ENCODE data around the gene SMG6.

Gene SMG6

GRCh38 chr17:2051933-2052559 lies 251.5 kb downstream of the SMG6 start (continued):
- TF ChIP-seq ARNTL (CRISPR knock-in tag; IDR thresholded peaks at IDR 0.05; ENCODE audit: borderline replicate concordance, low read depth) (no peak), BACH2 (CRISPR knock-in tag; IDR thresholded peaks at IDR 0.05; ENCODE audit: borderline replicate concordance) (no peak), ZFP30 (CRISPR knock-in tag; IDR thresholded peaks at IDR 0.05) (no peak), ZNF70 (CRISPR knock-in tag; IDR thresholded peaks at IDR 0.05) (no peak), ESRRG (CRISPR knock-in tag; IDR thresholded peaks at IDR 0.05) (no peak), ZNF565 (CRISPR knock-in tag; conservative IDR thresholded peaks at IDR 0.05; ENCODE audit: low read depth) (no peak)

- TF ChIP-seq BACH2 (CRISPR knock-in tag; IDR thresholded peaks at IDR 0.05; ENCODE audit: borderline replicate concordance) (no peak), ESRRG (CRISPR knock-in tag; IDR thresholded peaks at IDR 0.05) (no peak), ZC3H10 (CRISPR knock-in tag; IDR thresholded peaks at IDR 0.05) (no peak), OSR1 (CRISPR knock-in tag; IDR thresholded peaks at IDR 0.05) (no peak)
- TF ChIP-seq, protein P1, sequence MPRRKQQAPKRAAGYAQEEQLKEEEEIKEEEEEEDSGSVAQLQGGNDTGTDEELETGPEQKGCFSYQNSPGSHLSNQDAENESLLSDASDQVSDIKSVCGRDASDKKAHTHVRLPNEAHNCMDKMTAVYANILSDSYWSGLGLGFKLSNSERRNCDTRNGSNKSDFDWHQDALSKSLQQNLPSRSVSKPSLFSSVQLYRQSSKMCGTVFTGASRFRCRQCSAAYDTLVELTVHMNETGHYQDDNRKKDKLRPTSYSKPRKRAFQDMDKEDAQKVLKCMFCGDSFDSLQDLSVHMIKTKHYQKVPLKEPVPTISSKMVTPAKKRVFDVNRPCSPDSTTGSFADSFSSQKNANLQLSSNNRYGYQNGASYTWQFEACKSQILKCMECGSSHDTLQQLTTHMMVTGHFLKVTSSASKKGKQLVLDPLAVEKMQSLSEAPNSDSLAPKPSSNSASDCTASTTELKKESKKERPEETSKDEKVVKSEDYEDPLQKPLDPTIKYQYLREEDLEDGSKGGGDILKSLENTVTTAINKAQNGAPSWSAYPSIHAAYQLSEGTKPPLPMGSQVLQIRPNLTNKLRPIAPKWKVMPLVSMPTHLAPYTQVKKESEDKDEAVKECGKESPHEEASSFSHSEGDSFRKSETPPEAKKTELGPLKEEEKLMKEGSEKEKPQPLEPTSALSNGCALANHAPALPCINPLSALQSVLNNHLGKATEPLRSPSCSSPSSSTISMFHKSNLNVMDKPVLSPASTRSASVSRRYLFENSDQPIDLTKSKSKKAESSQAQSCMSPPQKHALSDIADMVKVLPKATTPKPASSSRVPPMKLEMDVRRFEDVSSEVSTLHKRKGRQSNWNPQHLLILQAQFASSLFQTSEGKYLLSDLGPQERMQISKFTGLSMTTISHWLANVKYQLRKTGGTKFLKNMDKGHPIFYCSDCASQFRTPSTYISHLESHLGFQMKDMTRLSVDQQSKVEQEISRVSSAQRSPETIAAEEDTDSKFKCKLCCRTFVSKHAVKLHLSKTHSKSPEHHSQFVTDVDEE (CRISPR knock-in tag; IDR thresholded peaks at IDR 0.05): no peak
- TF ChIP-seq, protein P2, sequence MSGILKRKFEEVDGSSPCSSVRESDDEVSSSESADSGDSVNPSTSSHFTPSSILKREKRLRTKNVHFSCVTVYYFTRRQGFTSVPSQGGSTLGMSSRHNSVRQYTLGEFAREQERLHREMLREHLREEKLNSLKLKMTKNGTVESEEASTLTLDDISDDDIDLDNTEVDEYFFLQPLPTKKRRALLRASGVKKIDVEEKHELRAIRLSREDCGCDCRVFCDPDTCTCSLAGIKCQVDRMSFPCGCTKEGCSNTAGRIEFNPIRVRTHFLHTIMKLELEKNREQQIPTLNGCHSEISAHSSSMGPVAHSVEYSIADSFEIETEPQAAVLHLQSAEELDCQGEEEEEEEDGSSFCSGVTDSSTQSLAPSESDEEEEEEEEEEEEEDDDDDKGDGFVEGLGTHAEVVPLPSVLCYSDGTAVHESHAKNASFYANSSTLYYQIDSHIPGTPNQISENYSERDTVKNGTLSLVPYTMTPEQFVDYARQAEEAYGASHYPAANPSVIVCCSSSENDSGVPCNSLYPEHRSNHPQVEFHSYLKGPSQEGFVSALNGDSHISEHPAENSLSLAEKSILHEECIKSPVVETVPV (CRISPR knock-in tag; IDR thresholded peaks at IDR 0.05): no peak
- no peak for ATAC-seq
These were observed 252.3 kb downstream of the SMG6 start for GRCh38 chr17:2051061-2051932.

DNA sequence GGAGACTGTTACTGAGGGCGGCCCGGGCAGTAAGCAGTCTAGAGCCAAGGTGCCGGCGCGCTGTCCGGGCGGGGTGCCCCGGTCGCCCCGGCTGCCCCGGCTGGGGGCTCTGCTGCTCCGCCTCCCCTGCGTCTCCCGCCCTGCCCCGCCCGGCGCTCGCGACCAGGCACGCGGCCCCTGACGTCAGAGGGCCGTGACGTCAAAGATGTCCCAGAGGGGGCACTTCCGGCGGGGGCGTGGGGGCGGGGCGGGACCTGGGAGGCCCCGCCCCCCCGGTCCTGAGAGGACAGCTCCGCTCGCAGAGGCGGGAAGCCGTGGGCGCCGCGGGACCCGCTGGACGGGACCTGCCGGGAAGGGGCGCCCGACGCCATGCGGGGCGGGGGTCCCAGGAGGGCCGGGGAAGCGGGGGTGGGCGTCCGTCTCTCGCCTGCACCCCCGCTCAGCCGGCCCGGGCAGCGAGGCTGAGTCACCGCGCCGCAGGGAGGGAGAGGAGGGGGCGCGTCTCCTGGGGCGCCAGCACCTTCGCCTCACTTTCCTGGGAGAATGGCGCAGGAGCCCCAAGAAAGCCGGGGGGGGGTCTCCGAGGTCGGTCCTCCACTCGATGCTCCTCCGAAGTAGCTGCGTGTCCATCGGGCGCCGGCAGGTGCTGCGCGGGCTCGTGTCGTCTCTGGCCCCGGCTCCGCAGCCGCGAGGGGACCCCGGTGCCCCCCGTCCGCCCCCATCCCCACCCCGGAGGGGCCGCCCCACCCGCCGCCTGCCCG lies 253.1 kb downstream of the SMG6 start:
- TF ChIP-seq, protein P3, sequence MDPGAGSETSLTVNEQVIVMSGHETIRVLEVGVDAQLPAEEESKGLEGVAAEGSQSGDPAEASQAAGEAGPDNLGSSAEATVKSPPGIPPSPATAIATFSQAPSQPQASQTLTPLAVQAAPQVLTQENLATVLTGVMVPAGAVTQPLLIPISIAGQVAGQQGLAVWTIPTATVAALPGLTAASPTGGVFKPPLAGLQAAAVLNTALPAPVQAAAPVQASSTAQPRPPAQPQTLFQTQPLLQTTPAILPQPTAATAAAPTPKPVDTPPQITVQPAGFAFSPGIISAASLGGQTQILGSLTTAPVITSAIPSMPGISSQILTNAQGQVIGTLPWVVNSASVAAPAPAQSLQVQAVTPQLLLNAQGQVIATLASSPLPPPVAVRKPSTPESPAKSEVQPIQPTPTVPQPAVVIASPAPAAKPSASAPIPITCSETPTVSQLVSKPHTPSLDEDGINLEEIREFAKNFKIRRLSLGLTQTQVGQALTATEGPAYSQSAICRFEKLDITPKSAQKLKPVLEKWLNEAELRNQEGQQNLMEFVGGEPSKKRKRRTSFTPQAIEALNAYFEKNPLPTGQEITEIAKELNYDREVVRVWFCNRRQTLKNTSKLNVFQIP (CRISPR knock-in tag; IDR thresholded peaks at IDR 0.05; ENCODE audit: borderline replicate concordance, low read depth): no peak
- no peak for TF ChIP-seq ZFP30 (CRISPR knock-in tag; IDR thresholded peaks at IDR 0.05)
- no peak for TF ChIP-seq ARNTL (CRISPR knock-in tag; IDR thresholded peaks at IDR 0.05; ENCODE audit: borderline replicate concordance, low read depth)
- no peak for TF ChIP-seq TCF4 (CRISPR knock-in tag; IDR thresholded peaks at IDR 0.05; ENCODE audit: borderline replicate concordance)
- TF ChIP-seq ZNF70 (CRISPR knock-in tag; IDR thresholded peaks at IDR 0.05): no peak
- TF ChIP-seq ZNF565 (CRISPR knock-in tag; conservative IDR thresholded peaks at IDR 0.05; ENCODE audit: low read depth): no peak
- TF ChIP-seq PPARA (CRISPR knock-in tag; IDR thresholded peaks at IDR 0.05; ENCODE audit: borderline replicate concordance): no peak
- TF ChIP-seq, protein P4, sequence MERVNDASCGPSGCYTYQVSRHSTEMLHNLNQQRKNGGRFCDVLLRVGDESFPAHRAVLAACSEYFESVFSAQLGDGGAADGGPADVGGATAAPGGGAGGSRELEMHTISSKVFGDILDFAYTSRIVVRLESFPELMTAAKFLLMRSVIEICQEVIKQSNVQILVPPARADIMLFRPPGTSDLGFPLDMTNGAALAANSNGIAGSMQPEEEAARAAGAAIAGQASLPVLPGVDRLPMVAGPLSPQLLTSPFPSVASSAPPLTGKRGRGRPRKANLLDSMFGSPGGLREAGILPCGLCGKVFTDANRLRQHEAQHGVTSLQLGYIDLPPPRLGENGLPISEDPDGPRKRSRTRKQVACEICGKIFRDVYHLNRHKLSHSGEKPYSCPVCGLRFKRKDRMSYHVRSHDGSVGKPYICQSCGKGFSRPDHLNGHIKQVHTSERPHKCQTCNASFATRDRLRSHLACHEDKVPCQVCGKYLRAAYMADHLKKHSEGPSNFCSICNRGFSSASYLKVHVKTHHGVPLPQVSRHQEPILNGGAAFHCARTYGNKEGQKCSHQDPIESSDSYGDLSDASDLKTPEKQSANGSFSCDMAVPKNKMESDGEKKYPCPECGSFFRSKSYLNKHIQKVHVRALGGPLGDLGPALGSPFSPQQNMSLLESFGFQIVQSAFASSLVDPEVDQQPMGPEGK (CRISPR knock-in tag; IDR thresholded peaks at IDR 0.05; ENCODE audit: borderline replicate concordance): no peak
- TF ChIP-seq GLIS3 (CRISPR knock-in tag; IDR thresholded peaks at IDR 0.05): no peak
- TF ChIP-seq ZFP3 (CRISPR knock-in tag; IDR thresholded peaks at IDR 0.05): no peak
- TF ChIP-seq ISL1 (CRISPR knock-in tag; IDR thresholded peaks at IDR 0.05): no peak
- TF ChIP-seq, protein P2 (CRISPR knock-in tag; IDR thresholded peaks at IDR 0.05): no peak
- TF ChIP-seq, protein P1 (CRISPR knock-in tag; IDR thresholded peaks at IDR 0.05): no peak
- TF ChIP-seq ZC3H10 (CRISPR knock-in tag; IDR thresholded peaks at IDR 0.05): no peak
- peak; percentile 13 for ATAC-seq
